HepG2 (cell line): ENCODE data around the gene SOCS1. TPM values are rescaled to one million over a fixed set of nuclear protein-coding genes. Genes with fewer than 3 reads are reported as not detected.

Experiments used
- ATAC-seq: fragments of 200-7000 bp; cut with Tn5 transposase; 3 replicates; pipeline ENCODE4 v1.9.1; 2020; ENCODE audit warnings: mild to moderate bottlenecking, moderate library complexity
- BruUV-seq: library from RNA; stranded (reverse); fragments of 400-500 nt; replicated peaks from 2 replicates; lab custom pipeline; 2021; lab: Mats Ljungman, UMichigan
- CTCF ChIA-PET: fragments of 300-600 bp; formaldehyde crosslinking; extraction: SDS; loops from one replicate; lab custom pipeline; 2021; ENCODE audit warnings: low total read pairs, inconsistent platforms, low intra/inter-chr PET ratio; lab: Yijun Ruan, JAX
- POLR2A ChIA-PET: fragments of 350-600 bp; sonication (Branson Sonifier 250); formaldehyde crosslinking; loops from one replicate; lab custom pipeline; 2020; ENCODE audit warnings: antibody characterized with exemption, inconsistent platforms; lab: Yijun Ruan, JAX
- DNase-seq: peaks from one replicate; pipeline ENCODE4 v3.0.0-alpha.2; 2015; ENCODE audit warnings: low spot score
- FAIRE-seq: peaks from 3 replicates; lab custom pipeline; 2011; peaks lifted over from hg19 to GRCh38; lab: Jason Lieb, UNC
- H2AFZ ChIP-seq: one replicate; pipeline ENCODE4 v1.6.1; 2011; ENCODE audit warnings: low read length, inconsistent platforms
- H3K27ac ChIP-seq: fragments of 300-600 bp; 3 replicates; pipeline ENCODE4 v1.8.0; 2011; ENCODE audit warnings: mixed run types, mild to moderate bottlenecking, mixed read lengths, low read length, inconsistent platforms; ENCODE audit not compliant: insufficient read depth; ENCODE audit errors: extremely low read length
- H3K27me3 ChIP-seq, 2 experiments: fragments of 200-600 bp in 1 of 2; 2 replicates in 1 of 2; 3 replicates in 1 of 2; pipeline versions ENCODE4 v1.6.0 to v1.8.0; 2011; ENCODE audit warnings: low read length in 2 of 2, mild to moderate bottlenecking in 2 of 2, moderate library complexity in 2 of 2, inconsistent platforms in 1 of 2; ENCODE audit not compliant: insufficient read depth in 2 of 2, control insufficient read depth in 1 of 2
- H3K36me3 ChIP-seq, 2 experiments: fragments of 200-600 bp in 1 of 2; replicated peaks in 1 of 2; 2 replicates in 1 of 2; 3 replicates in 1 of 2; pipeline versions ENCODE4 v1.5.1 to v1.8.0; 2011; ENCODE audit warnings: low read length in 2 of 2, inconsistent platforms in 1 of 2; ENCODE audit not compliant: insufficient read depth in 2 of 2, control insufficient read depth in 1 of 2
- H3K4me1 ChIP-seq: 2 replicates; pipeline ENCODE4 v1.5.1; 2012; ENCODE audit warnings: low read length, inconsistent platforms; ENCODE audit not compliant: insufficient read depth
- H3K4me2 ChIP-seq: 2 replicates; pipeline ENCODE4 v1.6.0; 2011; ENCODE audit warnings: low read depth, low read length, inconsistent platforms
- H3K4me3 ChIP-seq, 3 experiments: fragments of 200-600 bp in 1 of 3; sonication (generic), shearing (Covaris generic) in 1 of 3; replicated peaks in 1 of 3; 2 replicates each; pipeline ENCODE4 v1.5.1; 2011 to 2016; ENCODE audit warnings: low read length in 3 of 3, inconsistent platforms in 2 of 3, low read depth in 2 of 3, mild to moderate bottlenecking in 2 of 3, control low read depth in 1 of 3, mixed read lengths in 1 of 3; ENCODE audit not compliant: insufficient read depth in 1 of 3
- H3K79me2 ChIP-seq: one replicate; pipeline ENCODE4 v1.6.1; 2011; ENCODE audit warnings: low read length, inconsistent platforms; ENCODE audit not compliant: insufficient read depth
- H3K9ac ChIP-seq: 2 replicates; pipeline ENCODE4 v1.6.0; 2011; ENCODE audit warnings: mild to moderate bottlenecking, low read depth, low read length, inconsistent platforms; ENCODE audit not compliant: insufficient read depth
- H3K9me3 ChIP-seq: 2 replicates; pipeline ENCODE4 v1.5.1; 2012; ENCODE audit warnings: mild to moderate bottlenecking, low read length
- H4K20me1 ChIP-seq: 2 replicates; pipeline ENCODE4 v1.6.0; 2011; ENCODE audit warnings: inconsistent platforms, mild to moderate bottlenecking, low read length, moderate library complexity; ENCODE audit not compliant: insufficient read depth
- ARID5B ChIP-seq: IDR thresholded peaks from 2 replicates; pipeline ENCODE4 v1.4.0; 2020; ENCODE audit warnings: mild to moderate bottlenecking, missing genetic modification reagents
- FOXK2 ChIP-seq: fragments of 450-650 bp; IDR thresholded peaks from 2 replicates; pipeline ENCODE4 v1.6.1; 2016
- MTERF4 ChIP-seq: sonication (generic); formaldehyde crosslinking; IDR thresholded peaks from 2 replicates; pipeline ENCODE4 v1.8.0; 2023; ENCODE audit warnings: mild to moderate bottlenecking, missing genetic modification reagents
- STAT5B ChIP-seq: sonication (generic); formaldehyde crosslinking; IDR thresholded peaks from 2 replicates; pipeline ENCODE4 v1.4.0; 2020; ENCODE audit warnings: missing genetic modification reagents
- ZFYVE20 ChIP-seq: sonication (generic); formaldehyde crosslinking; IDR thresholded peaks from 2 replicates; pipeline ENCODE4 v1.8.0; 2023; ENCODE audit warnings: low read depth, mild to moderate bottlenecking, moderate library complexity, missing genetic modification reagents, borderline replicate concordance
- ZMYM3 ChIP-seq: sonication (generic); formaldehyde crosslinking; IDR thresholded peaks from 2 replicates; pipeline ENCODE4 v1.5.1; 2020; ENCODE audit warnings: mild to moderate bottlenecking, missing genetic modification reagents
- ZNF281 ChIP-seq: sonication (generic); formaldehyde crosslinking; IDR thresholded peaks from 2 replicates; pipeline ENCODE4 v1.4.0; 2020; ENCODE audit warnings: missing genetic modification reagents, borderline replicate concordance
- ZNF337 ChIP-seq: sonication (generic); formaldehyde crosslinking; IDR thresholded peaks from 2 replicates; pipeline ENCODE4 v1.5.1; 2020; ENCODE audit warnings: missing genetic modification reagents, low read depth, mild to moderate bottlenecking, borderline replicate concordance
- ZNF629 ChIP-seq: sonication (generic); formaldehyde crosslinking; conservative IDR thresholded peaks from 2 replicates; pipeline ENCODE4 v1.5.0; 2020; ENCODE audit warnings: missing genetic modification reagents
- ZNF761 ChIP-seq: sonication (generic); formaldehyde crosslinking; conservative IDR thresholded peaks from 2 replicates; pipeline ENCODE4 v1.4.0; 2020; ENCODE audit warnings: mild to moderate bottlenecking, missing genetic modification reagents
- WGBS: methylation state at CpG from one replicate; pipeline ENCODE4 v1.1.6; 2017; ENCODE audit warnings: low lambda C conversion rate; 5-methylcytosine and 5-hydroxymethylcytosine counted together
- in situ Hi-C: cut with HindIII; loops from 2 replicates; pipeline ENCODE4 v1.10.0; 2017; ENCODE audit warnings: low pct_unique_long_range_greater_than_20kb; ENCODE audit not compliant: extremely low pct_ligation_motif_present
- intact Hi-C: fragments of 100-400 bp; cut with micrococcal nuclease; formaldehyde crosslinking; loops from one replicate; pipeline ENCODE4 v1.10.0; 2022; ENCODE audit not compliant: unreplicated experiment
- polyA plus RNA-seq, 8 experiments: library from polyadenylated mRNA; depleted of rRNA in 3 of 8; stranded (reverse) in 7 of 8; unstranded in 1 of 8; fragments of >200 nt; fragmentation: Illumina TruSeq in 4 of 8; extraction: Trizol in 4 of 8; gene quantifications; 2 replicates each; pipeline versions ENCODE4 v1.2.1 to v1.2.3, GENCODE V29; 2011 to 2016; ENCODE audit warnings: low read depth in 4 of 8, missing spikeins in 1 of 8, mixed read lengths in 1 of 8; ENCODE audit not compliant: insufficient read depth in 1 of 8
- total RNA-seq, 5 experiments: library from RNA; depleted of rRNA; stranded (reverse); fragments of >200 nt; fragmentation: Illumina TruSeq; extraction: Trizol; gene quantifications; 2 replicates each; pipeline ENCODE4 v1.2.3, GENCODE V29; 2016; ENCODE audit warnings: low read depth in 1 of 5
- TF ChIP-seq, protein P1 (sequence below): sonication (generic); formaldehyde crosslinking; IDR thresholded peaks from 2 replicates; pipeline ENCODE4 v1.4.0; 2020; ENCODE audit warnings: missing genetic modification reagents

Gene SOCS1
- total and polyA plus RNA-seq, 2 of the 13 experiments (the other 11 are each of a cell fraction or from before 2014, with no cell fraction given): 5.3 to 6.3 TPM

DNA sequence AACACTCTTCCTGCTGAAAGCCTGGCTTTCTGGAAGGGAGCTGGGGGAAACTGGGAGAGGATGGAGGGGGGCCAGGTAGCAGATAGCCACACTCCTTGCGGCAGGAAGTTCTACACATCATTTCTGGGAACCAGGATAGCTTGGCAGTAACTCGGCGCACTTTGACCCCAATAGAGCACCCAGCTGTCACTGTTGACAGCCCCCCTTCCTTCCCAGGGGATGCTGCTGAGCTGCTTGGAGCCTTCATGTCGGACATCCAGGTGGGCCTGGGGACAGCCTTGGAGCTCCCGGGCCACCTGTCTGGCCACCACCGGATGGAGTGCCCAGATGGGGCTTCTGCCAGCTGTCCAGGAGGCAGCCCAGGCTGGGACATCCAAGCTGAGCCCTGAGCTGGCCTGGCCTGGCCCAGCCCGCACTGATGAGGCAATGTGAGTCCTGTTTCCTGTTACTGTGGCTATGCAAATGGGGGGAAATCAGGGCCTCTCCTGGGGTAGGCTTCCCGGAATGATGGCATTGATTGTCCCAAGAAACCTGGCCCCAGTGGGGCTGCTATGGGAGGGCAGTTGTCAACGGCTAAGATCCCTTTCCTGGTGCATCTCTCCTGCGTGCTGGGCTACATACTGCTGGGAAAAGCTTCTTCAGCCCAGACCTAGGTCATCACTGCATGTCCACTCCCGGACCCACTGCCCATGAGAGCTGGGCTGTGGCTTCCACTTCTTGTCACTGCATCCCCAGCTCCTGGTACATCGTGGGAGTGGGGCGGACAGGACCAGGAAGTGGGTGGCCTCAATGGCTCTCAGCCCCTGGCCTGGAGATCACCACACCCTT is 50.0 kb downstream of the SOCS1 start (continued):
- TF ChIP-seq, protein P1, sequence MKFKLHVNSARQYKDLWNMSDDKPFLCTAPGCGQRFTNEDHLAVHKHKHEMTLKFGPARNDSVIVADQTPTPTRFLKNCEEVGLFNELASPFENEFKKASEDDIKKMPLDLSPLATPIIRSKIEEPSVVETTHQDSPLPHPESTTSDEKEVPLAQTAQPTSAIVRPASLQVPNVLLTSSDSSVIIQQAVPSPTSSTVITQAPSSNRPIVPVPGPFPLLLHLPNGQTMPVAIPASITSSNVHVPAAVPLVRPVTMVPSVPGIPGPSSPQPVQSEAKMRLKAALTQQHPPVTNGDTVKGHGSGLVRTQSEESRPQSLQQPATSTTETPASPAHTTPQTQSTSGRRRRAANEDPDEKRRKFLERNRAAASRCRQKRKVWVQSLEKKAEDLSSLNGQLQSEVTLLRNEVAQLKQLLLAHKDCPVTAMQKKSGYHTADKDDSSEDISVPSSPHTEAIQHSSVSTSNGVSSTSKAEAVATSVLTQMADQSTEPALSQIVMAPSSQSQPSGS (CRISPR knock-in tag): no peak
- peak; percentile 78; the same call in 1 of the 2 replicates for TF ChIP-seq ARID5B (CRISPR knock-in tag)

GRCh38 chr16:11205065-11205699 is 50.8 kb downstream of the SOCS1 start:
- DNase-seq (no peak), ATAC-seq (peak; percentile 6), FAIRE-seq (no peak)
- Histone ChIP-seq H4K20me1 (no peaks in the 10 kb centered on the region), H3K9ac (no peak overlapping the region), H3K36me3 (no peaks in the 10 kb centered on the region), H2AFZ (no peak overlapping the region), H3K4me1 (peaks cover 54% of the 10 kb centered on the region), H3K9me3 (peaks cover 7% of the 10 kb centered on the region), H3K79me2 (no peaks in the 10 kb centered on the region), H3K27ac (no peak overlapping the region), H3K4me3 (peak overlapping the region in 1 of 3 experiments; percentile 38; a peak in 1 of 6 replicates), H3K27me3 (peaks cover 4 to 53% of the 10 kb centered on the region in 2 experiments), H3K4me2 (peak overlapping the region; percentile 63)
- ChIA-PET POLR2A (interaction anchor here (0.6 to 2.4 kb wide), 8 partner anchors 8 to 262 kb away, joined by 3 to 22 read pairs (median 3); partner anchors contain the start of genes DEXI and SOCS1), CTCF (no interaction called here)
- 50% methylated on average over 19 of the region's 19 CpGs for WGBS
- no TSS peak for BruUV-seq
- intact Hi-C loops (no loop called here), in situ Hi-C loops (no loop called here)
- TF ChIP-seq STAT5B (no peak), ZNF629 (CRISPR knock-in tag) (peak; percentile 88), ZNF281 (no peak), ZNF761 (CRISPR knock-in tag) (no peak), ZNF337 (CRISPR knock-in tag) (no peak), ZFYVE20 (CRISPR knock-in tag) (no peak), ZMYM3 (CRISPR knock-in tag) (peak; percentile 55), FOXK2 (no peak), MTERF4 (no peak)
